Endometrial microvascular endothelial cells (primary cell): Measurements from ENCODE around the gene SHROOM3. TPM values are rescaled to one million over a fixed set of nuclear protein-coding genes. Genes with fewer than 3 reads are reported as not detected.

Experiments used
- total RNA-seq: library from RNA; depleted of rRNA; stranded (reverse); fragments of >200 nt; gene quantifications from one replicate; pipeline ENCODE4 v1.2.3, GENCODE V29; 2015; ENCODE audit errors: inconsistent ontology term

The SHROOM3 gene
- total RNA-seq, 1 donor from 2014 or later: 3.7 TPM

Other genes starting within 250 kb of the SHROOM3 start
- 132 TPM for gene SCARB2, start 221.4 kb upstream of the SHROOM3 start, total RNA-seq
- gene FAM47E, start 183.5 kb upstream of the SHROOM3 start, total RNA-seq: not detected
- 0.74 TPM for gene STBD1, start 128.5 kb upstream of the SHROOM3 start, total RNA-seq
- not detected for gene CCDC158, start 14.1 kb upstream of the SHROOM3 start, total RNA-seq